Tongue (tissue), 2 donors: Measurements from ENCODE around the gene TMEM25. TPM values are rescaled to one million over a fixed set of nuclear protein-coding genes. Genes with fewer than 3 reads are reported as not detected.
A peak's percentile ranks its signal among the peaks of the same experiment; 100 is the strongest.
"Not testable (repeated sequence)": the region's sequence is repeated elsewhere in the genome, so short reads cannot be mapped to it uniquely, and the experiment has no call there.

Experiments used
- DNase-seq: peaks from one replicate; pipeline ENCODE4 v3.0.0-alpha.2; 2015
- total RNA-seq: library from RNA; depleted of rRNA; stranded (reverse); fragments of >200 nt; gene quantifications from one replicate; pipeline ENCODE4 v1.2.3, GENCODE V29; 2014

Gene TMEM25
- 24.9 TPM for total RNA-seq

- DNase-seq, result peak; percentile 81
Measured at GRCh38 chr11:118530683-118531596, at the start of gene TMEM25. TMEM25 (plus strand) TSS chr11:118531192; CDS start chr11:118531802, 610 bp downstream.

DNA sequence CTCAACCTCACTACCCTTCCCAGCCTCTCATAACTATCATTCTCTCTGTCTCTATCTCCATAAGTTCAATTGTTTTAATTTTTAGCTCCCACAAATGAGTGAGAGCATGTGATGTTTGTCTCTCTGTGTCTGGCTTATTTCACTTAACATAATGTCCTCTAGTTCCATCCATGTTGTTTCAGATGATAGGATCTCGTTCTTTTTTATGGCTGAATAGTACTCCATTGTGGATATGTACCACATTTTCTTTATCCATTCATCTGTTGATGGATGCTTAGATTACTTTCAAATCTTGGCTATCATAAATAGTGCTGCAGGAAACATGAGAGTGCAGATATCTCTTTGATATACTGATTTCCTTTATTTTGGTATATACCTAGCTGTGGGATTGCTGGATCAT lies 49.8 kb upstream of the TMEM25 start:
- not testable (repeated sequence) for DNase-seq

GRCh38 chr11:118484405-118484804 lies 46.6 kb upstream of the TMEM25 start:
- no peak for DNase-seq

- no peak for DNase-seq
Measured at GRCh38 chr11:118485273-118485672, 45.7 kb upstream of the TMEM25 start.

GRCh38 chr11:118488480-118489109 lies 42.4 kb upstream of the TMEM25 start:
- DNase-seq, result peak; percentile 92

DNA sequence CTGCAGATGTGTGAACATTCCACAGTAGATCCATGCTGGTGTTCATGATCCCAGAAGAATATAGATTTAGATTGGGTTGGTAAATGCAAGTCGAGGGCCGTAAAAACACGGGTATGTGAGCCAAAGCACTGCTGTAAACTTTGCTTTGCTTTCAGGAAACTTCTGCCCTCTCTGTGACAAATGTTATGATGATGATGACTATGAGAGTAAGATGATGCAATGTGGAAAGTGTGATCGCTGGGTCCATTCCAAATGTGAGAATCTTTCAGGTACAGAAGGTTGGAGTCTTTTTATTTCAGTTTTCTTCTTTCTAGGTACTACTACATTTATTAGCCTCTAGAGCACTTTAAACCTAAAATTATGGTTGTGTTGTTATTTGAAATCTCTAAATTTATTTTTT lies 40.0 kb upstream of the TMEM25 start:
- DNase-seq, result no peak

DNA sequence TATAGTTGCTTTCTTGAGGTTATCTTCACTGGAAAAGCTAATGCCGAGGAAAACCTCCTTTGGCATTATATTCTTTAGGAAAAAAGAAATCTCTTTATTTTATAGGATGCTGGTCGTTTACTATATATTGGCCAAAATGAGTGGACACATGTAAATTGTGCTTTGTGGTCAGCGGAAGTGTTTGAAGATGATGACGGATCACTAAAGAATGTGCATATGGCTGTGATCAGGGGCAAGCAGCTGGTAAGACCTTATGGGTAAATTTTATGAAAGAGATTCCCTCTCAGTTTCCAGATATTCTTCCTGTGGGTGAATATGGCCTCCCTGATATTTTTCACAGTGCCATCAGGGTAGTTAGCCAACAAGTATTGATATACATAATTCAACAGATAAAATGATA lies 33.2 kb upstream of the TMEM25 start:
- DNase-seq, result no peak

GRCh38 chr11:118503216-118503615 lies 27.8 kb upstream of the TMEM25 start:
- DNase-seq, result no peak

DNA sequence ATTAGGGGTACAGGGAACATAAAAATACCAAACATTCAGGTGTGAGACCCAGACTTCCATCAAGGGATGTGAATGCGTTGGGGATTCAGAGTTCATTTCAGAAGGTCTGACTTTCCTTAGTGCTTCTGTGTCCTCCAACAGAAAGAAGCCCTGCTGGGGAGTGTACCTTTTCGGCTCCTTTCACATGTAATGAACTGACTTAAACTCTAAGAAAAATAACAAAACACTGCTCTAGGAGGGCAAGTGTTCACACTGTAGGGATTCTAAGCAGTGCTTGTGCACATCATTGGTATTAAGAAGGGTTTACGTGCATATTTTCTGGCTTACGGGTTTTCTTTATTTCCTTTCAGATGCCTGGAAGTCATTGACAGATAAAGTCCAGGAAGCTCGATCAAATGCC lies 19.4 kb upstream of the TMEM25 start:
- DNase-seq, result no peak

DNA sequence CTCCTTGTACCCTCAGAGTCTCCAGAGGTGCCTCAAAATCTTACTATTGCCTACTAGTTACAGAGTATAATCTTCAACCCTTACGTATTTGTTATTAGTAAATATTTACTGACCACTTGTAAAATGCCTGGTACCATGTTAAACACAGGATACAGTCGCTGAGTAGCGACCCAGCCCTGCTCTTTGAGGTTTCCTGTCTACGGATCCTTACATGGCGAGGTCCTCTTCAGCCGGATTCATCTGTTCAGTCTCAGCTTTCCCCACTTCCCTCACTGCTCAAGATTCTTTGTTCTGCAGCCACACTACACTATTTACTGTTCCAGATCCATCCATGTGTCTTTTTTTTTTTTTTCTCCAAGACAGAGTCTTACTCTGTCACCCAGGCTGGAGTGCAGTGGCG lies 16.9 kb upstream of the TMEM25 start:
- no peak for DNase-seq

- DNase-seq, result no peak
Measured at GRCh38 chr11:118519549-118519948, 11.4 kb upstream of the TMEM25 start.

DNA sequence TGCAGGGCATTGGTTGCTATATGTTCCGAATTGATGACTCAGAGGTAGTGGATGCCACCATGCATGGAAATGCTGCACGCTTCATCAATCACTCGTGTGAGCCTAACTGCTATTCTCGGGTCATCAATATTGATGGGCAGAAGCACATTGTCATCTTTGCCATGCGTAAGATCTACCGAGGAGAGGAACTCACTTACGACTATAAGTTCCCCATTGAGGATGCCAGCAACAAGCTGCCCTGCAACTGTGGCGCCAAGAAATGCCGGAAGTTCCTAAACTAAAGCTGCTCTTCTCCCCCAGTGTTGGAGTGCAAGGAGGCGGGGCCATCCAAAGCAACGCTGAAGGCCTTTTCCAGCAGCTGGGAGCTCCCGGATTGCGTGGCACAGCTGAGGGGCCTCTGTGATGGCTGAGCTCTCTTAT lies 9.1 kb upstream of the TMEM25 start:
- DNase-seq, result peak; percentile 69

DNA sequence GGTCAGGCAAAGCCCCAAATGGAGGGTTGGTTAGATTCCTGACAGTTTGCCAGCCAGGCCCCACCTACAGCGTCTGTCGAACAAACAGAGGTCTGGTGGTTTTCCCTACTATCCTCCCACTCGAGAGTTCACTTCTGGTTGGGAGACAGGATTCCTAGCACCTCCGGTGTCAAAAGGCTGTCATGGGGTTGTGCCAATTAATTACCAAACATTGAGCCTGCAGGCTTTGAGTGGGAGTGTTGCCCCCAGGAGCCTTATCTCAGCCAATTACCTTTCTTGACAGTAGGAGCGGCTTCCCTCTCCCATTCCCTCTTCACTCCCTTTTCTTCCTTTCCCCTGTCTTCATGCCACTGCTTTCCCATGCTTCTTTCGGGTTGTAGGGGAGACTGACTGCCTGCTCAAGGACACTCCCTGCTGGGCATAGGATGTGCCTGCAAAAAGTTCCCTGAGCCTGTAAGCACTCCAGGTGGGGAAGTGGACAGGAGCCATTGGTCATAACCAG lies 8.4 kb upstream of the TMEM25 start:
- DNase-seq, result peak; percentile 30

DNA sequence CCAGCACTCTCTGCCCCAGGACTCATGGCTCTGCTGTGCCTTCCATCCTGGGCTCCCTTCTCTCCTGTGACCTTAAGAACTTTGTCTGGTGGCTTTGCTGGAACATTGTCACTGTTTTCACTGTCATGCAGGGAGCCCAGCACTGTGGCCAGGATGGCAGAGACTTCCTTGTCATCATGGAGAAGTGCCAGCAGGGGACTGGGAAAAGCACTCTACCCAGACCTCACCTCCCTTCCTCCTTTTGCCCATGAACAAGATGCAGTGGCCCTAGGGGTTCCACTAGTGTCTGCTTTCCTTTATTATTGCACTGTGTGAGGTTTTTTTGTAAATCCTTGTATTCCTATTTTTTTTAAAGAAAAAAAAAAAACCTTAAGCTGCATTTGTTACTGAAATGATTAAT lies 6.6 kb upstream of the TMEM25 start:
- no peak for DNase-seq

GRCh38 chr11:118524757-118525470 lies 6.1 kb upstream of the TMEM25 start:
- peak; percentile 26 for DNase-seq

GRCh38 chr11:118526688-118527087 lies 4.3 kb upstream of the TMEM25 start:
- DNase-seq, result no peak

DNA sequence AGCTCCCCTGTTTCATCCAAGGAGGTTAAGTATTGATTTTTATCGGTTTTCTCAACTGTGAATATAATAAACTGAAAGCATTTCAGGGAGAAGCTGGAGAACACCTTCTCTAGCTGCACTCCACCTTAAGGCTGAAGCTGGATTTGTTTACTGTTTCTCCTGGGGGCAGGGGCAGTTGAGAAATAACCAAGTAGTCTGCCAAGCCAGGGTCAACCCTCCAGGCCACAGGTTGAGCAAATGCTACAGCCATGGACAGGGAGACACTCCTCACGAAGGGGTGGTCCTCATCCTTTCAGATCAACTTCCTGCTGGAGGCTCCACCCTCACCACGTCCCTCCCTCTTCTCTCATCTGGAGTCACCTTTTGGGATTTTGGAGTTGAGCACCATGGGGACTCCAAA lies 3.9 kb upstream of the TMEM25 start, which contains the start of gene TTC36:
TTC36 (plus strand) TSS at position 366 of the 400 bp plus-strand sequence; CDS start at position 387, 21 bp downstream.
- DNase-seq, result no peak

- DNase-seq, result no peak
Measured at GRCh38 chr11:118528511-118528910, 2.5 kb upstream of the TMEM25 start.

GRCh38 chr11:118529584-118530175 lies 1.3 kb upstream of the TMEM25 start:
- no peak for DNase-seq

DNA sequence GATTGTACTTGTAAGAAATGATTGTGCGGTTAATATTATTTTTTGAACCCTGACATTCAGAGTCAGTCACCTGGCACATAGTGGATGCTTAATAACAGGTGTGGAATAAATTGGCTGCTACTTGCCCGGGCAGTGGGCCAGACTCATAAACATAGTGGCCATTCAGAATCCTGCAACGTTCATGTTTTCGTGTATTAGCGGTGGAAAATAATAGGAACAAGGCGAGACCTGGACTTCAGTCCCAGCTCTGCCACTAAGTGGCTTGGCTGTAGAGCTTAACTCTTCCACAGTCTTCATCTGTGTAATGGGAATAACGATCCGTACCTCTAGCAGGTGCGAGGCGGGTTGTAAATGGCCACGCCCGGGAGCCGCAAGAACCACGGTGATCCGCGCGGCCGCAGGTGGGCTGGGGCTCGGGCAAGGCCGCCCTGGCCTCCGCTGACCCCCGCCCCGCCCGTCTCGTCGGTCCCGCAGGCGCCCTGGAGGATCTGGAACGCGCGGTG lies 761 bp upstream of the TMEM25 start:
- DNase-seq, result peak; percentile 69

- no peak for DNase-seq
Measured at GRCh38 chr11:118531597-118532084, 649 bp downstream of the TMEM25 start.

- no peak for DNase-seq
Measured at GRCh38 chr11:118532091-118532490, 1.1 kb downstream of the TMEM25 start.
